ENCODE measurements around the gene TMEM176B. TPM values are rescaled to one million over a fixed set of nuclear protein-coding genes. Genes with fewer than 3 reads are reported as not detected.

The TMEM176B gene
- total RNA-seq, 2 experiments from 2014 or later = not detected

- intact Hi-C loops (cut with DNase I, micrococcal nuclease) = no loop called here
- no peak for TF ChIP-seq CTCF (IDR thresholded peaks at IDR 0.05)
- Histone ChIP-seq H3K4me3 (ENCODE audit: low read length) (no peak overlapping the region), H3K4me1 (ENCODE audit: insufficient read depth, low read length) (peaks cover 24% of the 10 kb centered on the region), H3K27ac (ENCODE audit: low read depth in 1 of 2, low read length in 2 of 2) (no peak overlapping the region), H3K36me3 (ENCODE audit: insufficient read depth, low read length) (no peaks in the 10 kb centered on the region), H3K9me3 (ENCODE audit: control insufficient read depth in 1 of 2, insufficient read depth in 1 of 2, low read length in 2 of 2) (peaks cover 0 to 28% of the 10 kb centered on the region in 2 experiments), H3K27me3 (ENCODE audit: control insufficient read depth in 1 of 2, insufficient read depth in 2 of 2, low read length in 2 of 2) (peaks cover 41 to 49% of the 10 kb centered on the region in 2 experiments)
- Mint-ChIP-seq H3K4me3 (no peak overlapping the region), H3K9me3 (peaks cover 4% of the 10 kb centered on the region), H3K4me1 (ENCODE audit: low read depth) (peaks cover 18% of the 10 kb centered on the region), H3K36me3 (ENCODE audit: low read depth) (no peaks in the 10 kb centered on the region), H3K27ac (no peak overlapping the region), H3K27me3 (peaks cover 47% of the 10 kb centered on the region)
- CTCF ChIA-PET = interaction anchor here (1.3 kb wide), 1 partner anchor 19 kb away, joined by 3 read pairs; no protein-coding TSS in a partner anchor
- ATAC-seq (ENCODE audit: poor library complexity) (no peak), DNase-seq (no peak)
- POLR2A ChIA-PET = no interaction called here
Measured at GRCh38 chr7:150797661-150798060, 2.5 kb downstream of the TMEM176B start.

- peaks cover 0 to 4% of the 10 kb centered on the region in 2 experiments for H3K9me3 ChIP-seq (ENCODE audit: control insufficient read depth in 1 of 2, insufficient read depth in 1 of 2, low read length in 2 of 2)
- CTCF ChIA-PET = no interaction called here
- H3K4me1 Mint-ChIP-seq (ENCODE audit: low read depth) = no peaks in the 10 kb centered on the region
- no peak for TF ChIP-seq CTCF (IDR thresholded peaks at IDR 0.05)
- ATAC-seq (ENCODE audit: poor library complexity) = no peak
- H3K9me3 Mint-ChIP-seq = peaks cover 4% of the 10 kb centered on the region
- H3K36me3 ChIP-seq (ENCODE audit: insufficient read depth, low read length) = no peaks in the 10 kb centered on the region
- no peak overlapping the region for H3K4me3 Mint-ChIP-seq
- no peak overlapping the region for H3K4me3 ChIP-seq (ENCODE audit: low read length)
- POLR2A ChIA-PET = no interaction called here
- no peak overlapping the region for H3K27ac ChIP-seq (ENCODE audit: low read depth in 1 of 2, low read length in 2 of 2)
- peaks cover 22% of the 10 kb centered on the region for H3K27me3 Mint-ChIP-seq
- peaks cover 11 to 12% of the 10 kb centered on the region in 2 experiments for H3K27me3 ChIP-seq (ENCODE audit: control insufficient read depth in 1 of 2, insufficient read depth in 2 of 2, low read length in 2 of 2)
- H3K27ac Mint-ChIP-seq = no peak overlapping the region
- no peaks in the 10 kb centered on the region for H3K4me1 ChIP-seq (ENCODE audit: insufficient read depth, low read length)
- no peak for DNase-seq
- intact Hi-C loops (cut with DNase I, micrococcal nuclease) = no loop called here
- H3K36me3 Mint-ChIP-seq (ENCODE audit: low read depth) = no peaks in the 10 kb centered on the region
Measured at GRCh38 chr7:150793569-150794238, 6.5 kb downstream of the TMEM176B start.

GRCh38 chr7:150791746-150792452 lies 8.3 kb downstream of the TMEM176B start:
- CTCF ChIA-PET = no interaction called here
- no peak overlapping the region for H3K4me3 Mint-ChIP-seq
- Histone ChIP-seq H3K36me3 (ENCODE audit: insufficient read depth, low read length) (no peaks in the 10 kb centered on the region), H3K27me3 (ENCODE audit: control insufficient read depth in 1 of 2, insufficient read depth in 2 of 2, low read length in 2 of 2) (peaks cover 8 to 12% of the 10 kb centered on the region in 2 experiments), H3K9me3 (ENCODE audit: control insufficient read depth in 1 of 2, insufficient read depth in 1 of 2, low read length in 2 of 2) (peaks cover 0 to 4% of the 10 kb centered on the region in 2 experiments), H3K4me1 (ENCODE audit: insufficient read depth, low read length) (no peaks in the 10 kb centered on the region), H3K27ac (ENCODE audit: low read depth in 1 of 2, low read length in 2 of 2) (no peak overlapping the region), H3K4me3 (ENCODE audit: low read length) (no peak overlapping the region)
- no peak for TF ChIP-seq CTCF (IDR thresholded peaks at IDR 0.05)
- ATAC-seq (ENCODE audit: poor library complexity) = no peak
- DNase-seq = no peak
- POLR2A ChIA-PET = no interaction called here
- intact Hi-C loops (cut with DNase I, micrococcal nuclease) = no loop called here
- H3K27me3 Mint-ChIP-seq = peaks cover 7% of the 10 kb centered on the region
- no peak overlapping the region for H3K27ac Mint-ChIP-seq
- no peaks in the 10 kb centered on the region for H3K4me1 Mint-ChIP-seq (ENCODE audit: low read depth)
- H3K9me3 Mint-ChIP-seq = peaks cover 4% of the 10 kb centered on the region
- no peaks in the 10 kb centered on the region for H3K36me3 Mint-ChIP-seq (ENCODE audit: low read depth)
